HEK293 (cell line): ENCODE measurements around the gene FUT6.

Source experiments
- ELK4 ChIP-seq: IDR thresholded peaks from 2 replicates; pipeline ENCODE4 v1.6.1; 2011; ENCODE audit warnings: mild to moderate bottlenecking, low read depth, low read length, borderline replicate concordance
- KLF17 ChIP-seq: fragments of 450-650 bp; formaldehyde crosslinking; IDR thresholded peaks from 2 replicates; pipeline ENCODE4 v1.5.1; 2016; ENCODE audit warnings: missing biosample characterization, missing genetic modification characterization
- OVOL3 ChIP-seq: fragments of 450-650 bp; formaldehyde crosslinking; IDR thresholded peaks from 2 replicates; pipeline ENCODE4 v1.5.1; 2016; ENCODE audit warnings: missing biosample characterization, missing genetic modification characterization
- RBAK ChIP-seq: fragments of 450-650 bp; formaldehyde crosslinking; IDR thresholded peaks from 2 replicates; pipeline ENCODE4 v1.5.1; 2016; ENCODE audit warnings: missing biosample characterization, missing genetic modification characterization
- TSHZ1 ChIP-seq: fragments of 450-650 bp; formaldehyde crosslinking; IDR thresholded peaks from 2 replicates; pipeline ENCODE4 v1.5.1; 2016; ENCODE audit warnings: missing biosample characterization, missing genetic modification characterization, borderline replicate concordance
- ZBTB17 ChIP-seq: fragments of 450-650 bp; formaldehyde crosslinking; IDR thresholded peaks from 2 replicates; pipeline ENCODE4 v1.5.1; 2016; ENCODE audit warnings: missing biosample characterization, missing genetic modification characterization
- ZBTB48 ChIP-seq: fragments of 450-650 bp; formaldehyde crosslinking; IDR thresholded peaks from 2 replicates; pipeline ENCODE4 v1.5.1; 2016; ENCODE audit warnings: missing biosample characterization, missing genetic modification characterization
- ZFHX2 ChIP-seq: fragments of 450-650 bp; formaldehyde crosslinking; conservative IDR thresholded peaks from 2 replicates; pipeline ENCODE4 v1.5.1; 2016; ENCODE audit warnings: missing biosample characterization, missing genetic modification characterization
- ZFP3 ChIP-seq: fragments of 450-650 bp; formaldehyde crosslinking; IDR thresholded peaks from 2 replicates; pipeline ENCODE4 v1.5.1; 2016; ENCODE audit warnings: low read depth, missing biosample characterization, missing genetic modification characterization
- ZNF155 ChIP-seq: fragments of 450-650 bp; formaldehyde crosslinking; IDR thresholded peaks from 2 replicates; pipeline ENCODE4 v1.5.1; 2016; ENCODE audit warnings: missing biosample characterization, missing genetic modification characterization
- ZNF175 ChIP-seq: fragments of 450-650 bp; formaldehyde crosslinking; IDR thresholded peaks from 2 replicates; pipeline ENCODE4 v1.5.1; 2016; ENCODE audit warnings: missing biosample characterization, missing genetic modification characterization
- ZNF2 ChIP-seq: fragments of 450-650 bp; formaldehyde crosslinking; IDR thresholded peaks from 2 replicates; pipeline ENCODE4 v1.5.1; 2016; ENCODE audit warnings: missing biosample characterization, missing genetic modification characterization
- ZNF202 ChIP-seq: fragments of 450-650 bp; formaldehyde crosslinking; IDR thresholded peaks from 2 replicates; pipeline ENCODE4 v1.5.1; 2016; ENCODE audit warnings: missing biosample characterization, missing genetic modification characterization, borderline replicate concordance
- ZNF221 ChIP-seq: fragments of 450-650 bp; formaldehyde crosslinking; IDR thresholded peaks from 2 replicates; pipeline ENCODE4 v1.5.1; 2017; ENCODE audit warnings: missing biosample characterization, missing genetic modification characterization, borderline replicate concordance
- ZNF341 ChIP-seq: fragments of 450-650 bp; formaldehyde crosslinking; IDR thresholded peaks from 2 replicates; pipeline ENCODE4; 2016; ENCODE audit warnings: low read depth, missing biosample characterization, missing genetic modification characterization
- ZNF398 ChIP-seq: fragments of 450-650 bp; formaldehyde crosslinking; IDR thresholded peaks from 2 replicates; pipeline ENCODE4 v1.5.1; 2017; ENCODE audit warnings: missing biosample characterization, missing genetic modification characterization
- ZNF501 ChIP-seq: fragments of 450-650 bp; formaldehyde crosslinking; IDR thresholded peaks from 2 replicates; pipeline ENCODE4 v1.5.1; 2016; ENCODE audit warnings: missing biosample characterization, missing genetic modification characterization
- ZNF518A ChIP-seq: fragments of 450-650 bp; formaldehyde crosslinking; conservative IDR thresholded peaks from 2 replicates; pipeline ENCODE4 v1.5.1; 2016; ENCODE audit warnings: low read depth, missing biosample characterization, missing genetic modification characterization
- ZNF555 ChIP-seq: fragments of 450-650 bp; formaldehyde crosslinking; conservative IDR thresholded peaks from 2 replicates; pipeline ENCODE4 v1.5.1; 2017; ENCODE audit warnings: missing biosample characterization, mild to moderate bottlenecking, missing genetic modification characterization, inconsistent platforms
- ZNF558 ChIP-seq: fragments of 450-650 bp; formaldehyde crosslinking; IDR thresholded peaks from 2 replicates; pipeline ENCODE4 v1.5.1; 2016; ENCODE audit warnings: missing biosample characterization, missing genetic modification characterization
- ZNF560 ChIP-seq: fragments of 450-650 bp; formaldehyde crosslinking; IDR thresholded peaks from 2 replicates; pipeline ENCODE4 v1.5.1; 2017; ENCODE audit warnings: missing biosample characterization, missing genetic modification characterization, borderline replicate concordance
- ZNF768 ChIP-seq: fragments of 450-650 bp; formaldehyde crosslinking; IDR thresholded peaks from 2 replicates; pipeline ENCODE4 v1.5.1; 2018; ENCODE audit warnings: missing biosample characterization, mild to moderate bottlenecking, missing genetic modification characterization
- ZNF785 ChIP-seq: fragments of 450-650 bp; formaldehyde crosslinking; IDR thresholded peaks from 2 replicates; pipeline ENCODE4 v1.5.1; 2016; ENCODE audit warnings: missing biosample characterization, missing genetic modification characterization
- ZNF837 ChIP-seq: fragments of 450-650 bp; formaldehyde crosslinking; IDR thresholded peaks from 2 replicates; pipeline ENCODE4 v1.5.1; 2016; ENCODE audit warnings: missing biosample characterization, missing genetic modification characterization
- ZSCAN5A ChIP-seq: fragments of 450-650 bp; formaldehyde crosslinking; IDR thresholded peaks from 2 replicates; pipeline ENCODE4 v1.5.1; 2016; ENCODE audit warnings: missing biosample characterization, missing genetic modification characterization

FUT6 gene

GRCh38 chr19:5828661-5829566, 10.6 kb downstream of the FUT6 start (continued):
- no peak for TF ChIP-seq ZNF518A
- no peak for TF ChIP-seq ZSCAN5A
- TF ChIP-seq ZNF155 (tag by site-specific recombination): no peak
- no peak for TF ChIP-seq ZNF202 (tag by site-specific recombination)
- no peak for TF ChIP-seq ZNF501 (tag by site-specific recombination)
- TF ChIP-seq ZBTB17 (tag by site-specific recombination): peak; percentile 22; the same call in 1 of the 2 replicates
- no peak for TF ChIP-seq KLF17 (tag by site-specific recombination)
- no peak for TF ChIP-seq ZNF398 (tag by site-specific recombination)
- TF ChIP-seq ZNF558 (tag by site-specific recombination): no peak
- TF ChIP-seq ZNF785: no peak
- 0 out of 2 replicates have a peak, but pooled peaks have one; percentile 44 for TF ChIP-seq ZNF341 (tag by site-specific recombination)
- no peak for TF ChIP-seq ELK4
- TF ChIP-seq ZNF837: no peak
- TF ChIP-seq ZNF555 (tag by site-specific recombination): no peak
- TF ChIP-seq TSHZ1 (tag by site-specific recombination): no peak
- no peak for TF ChIP-seq ZNF221 (tag by site-specific recombination)
- TF ChIP-seq ZBTB48: 0 out of 2 replicates have a peak, but pooled peaks have one; percentile 7
- peak; percentile 19; the same call in 1 of the 2 replicates for TF ChIP-seq ZFHX2
- TF ChIP-seq OVOL3 (tag by site-specific recombination): no peak
- no peak for TF ChIP-seq ZNF2 (tag by site-specific recombination)
- TF ChIP-seq ZNF560 (tag by site-specific recombination): no peak
- TF ChIP-seq RBAK: no peak
- no peak for TF ChIP-seq ZNF175 (tag by site-specific recombination)
- no peak for TF ChIP-seq ZNF768
- TF ChIP-seq ZFP3: no peak
